Hepatocyte (in vitro differentiated cells): ENCODE data around the gene USP44. TPM values are rescaled to one million over a fixed set of nuclear protein-coding genes. Genes with fewer than 3 reads are reported as not detected.
"Not testable (repeated sequence)": the region's sequence is repeated elsewhere in the genome, so short reads cannot be mapped to it uniquely, and the experiment has no call there.

Experiments used
- DNase-seq: peaks from one replicate; pipeline ENCODE4 v3.0.0-alpha.2; 2016; ENCODE audit warnings: low spot score
- H2AFZ ChIP-seq: fragments of 200-600 bp; sonication (generic); 2 replicates; pipeline ENCODE4 v1.6.0; 2016; ENCODE audit warnings: antibody characterized with exemption, mild to moderate bottlenecking
- H3K27ac ChIP-seq: fragments of 200-600 bp; sonication (generic); 2 replicates; pipeline ENCODE4 v1.5.1; 2016; ENCODE audit warnings: mild to moderate bottlenecking
- H3K27me3 ChIP-seq: fragments of 200-600 bp; sonication (generic); 2 replicates; pipeline ENCODE4 v1.6.1; 2016
- H3K36me3 ChIP-seq: fragments of 200-600 bp; sonication (generic); replicated peaks from 2 replicates; pipeline ENCODE4 v1.5.1; 2016; ENCODE audit warnings: low read depth; ENCODE audit not compliant: insufficient read depth
- H3K4me1 ChIP-seq: fragments of 200-600 bp; sonication (generic); 2 replicates; pipeline ENCODE4 v1.5.1; 2016; ENCODE audit warnings: mild to moderate bottlenecking, moderate library complexity; ENCODE audit not compliant: insufficient read depth
- H3K4me2 ChIP-seq: fragments of 200-600 bp; sonication (generic); 2 replicates; pipeline ENCODE4 v1.6.0; 2016
- H3K4me3 ChIP-seq: fragments of 200-600 bp; sonication (generic); 2 replicates; pipeline ENCODE4 v1.5.1; 2016; ENCODE audit warnings: mild to moderate bottlenecking
- H3K79me2 ChIP-seq: fragments of 200-600 bp; sonication (generic); 2 replicates; pipeline ENCODE4 v1.6.0; 2017; ENCODE audit warnings: mild to moderate bottlenecking
- H3K9me2 ChIP-seq: fragments of 200-600 bp; sonication (generic); replicated peaks from 2 replicates; pipeline ENCODE4 v1.6.0; 2017; ENCODE audit warnings: mild to moderate bottlenecking; ENCODE audit not compliant: insufficient read depth
- H3K9me3 ChIP-seq: fragments of 200-600 bp; sonication (generic); 2 replicates; pipeline ENCODE4 v1.5.1; 2016; ENCODE audit warnings: low read depth, mild to moderate bottlenecking
- H4K20me1 ChIP-seq: fragments of 200-600 bp; sonication (generic); 2 replicates; pipeline ENCODE4 v1.6.0; 2016; ENCODE audit warnings: mild to moderate bottlenecking; ENCODE audit not compliant: insufficient read depth, poor library complexity, severe bottlenecking
- EZH2 ChIP-seq: fragments of 200-600 bp; sonication (generic); IDR thresholded peaks from 2 replicates; pipeline ENCODE4 v1.6.1; 2016; ENCODE audit warnings: antibody characterized with exemption, mild to moderate bottlenecking, borderline replicate concordance
- EZH2phosphoT487 ChIP-seq: fragments of 200-600 bp; sonication (generic); IDR thresholded peaks from one replicate; pipeline ENCODE4 v1.6.1; 2018; ENCODE audit warnings: antibody characterized with exemption, mild to moderate bottlenecking, low read depth, moderate library complexity; ENCODE audit not compliant: unreplicated experiment, severe bottlenecking
- whole genome bisulfite sequencing: methylation state at CpG from one replicate; pipeline ENCODE4 v1.1.6; 2016; ENCODE audit warnings: low lambda C conversion rate; ENCODE audit errors: missing lambda C conversion rate; 5-methylcytosine and 5-hydroxymethylcytosine counted together
- polyA plus RNA-seq: library from polyadenylated mRNA; unstranded; fragments of >200 nt; fragmentation: Nextera tagmentation; extraction: Ambion mirVana; gene quantifications from 2 replicates; pipeline ENCODE4 v1.2.1, GENCODE V29; 2016
- total RNA-seq: library from RNA; depleted of rRNA; stranded (reverse); fragments of >200 nt; gene quantifications from 2 replicates; pipeline ENCODE4 v1.2.3, GENCODE V29; 2014
- TF ChIP-seq, protein P1 (sequence below): fragments of 200-600 bp; sonication (generic); IDR thresholded peaks from 2 replicates; pipeline ENCODE4 v1.5.1; 2016; ENCODE audit warnings: antibody characterized with exemption, mild to moderate bottlenecking; ENCODE audit not compliant: poor library complexity

Gene USP44
- total and polyA plus RNA-seq, 2 experiments from 2014 or later = 0.80 TPM; not detected in 1

DNA sequence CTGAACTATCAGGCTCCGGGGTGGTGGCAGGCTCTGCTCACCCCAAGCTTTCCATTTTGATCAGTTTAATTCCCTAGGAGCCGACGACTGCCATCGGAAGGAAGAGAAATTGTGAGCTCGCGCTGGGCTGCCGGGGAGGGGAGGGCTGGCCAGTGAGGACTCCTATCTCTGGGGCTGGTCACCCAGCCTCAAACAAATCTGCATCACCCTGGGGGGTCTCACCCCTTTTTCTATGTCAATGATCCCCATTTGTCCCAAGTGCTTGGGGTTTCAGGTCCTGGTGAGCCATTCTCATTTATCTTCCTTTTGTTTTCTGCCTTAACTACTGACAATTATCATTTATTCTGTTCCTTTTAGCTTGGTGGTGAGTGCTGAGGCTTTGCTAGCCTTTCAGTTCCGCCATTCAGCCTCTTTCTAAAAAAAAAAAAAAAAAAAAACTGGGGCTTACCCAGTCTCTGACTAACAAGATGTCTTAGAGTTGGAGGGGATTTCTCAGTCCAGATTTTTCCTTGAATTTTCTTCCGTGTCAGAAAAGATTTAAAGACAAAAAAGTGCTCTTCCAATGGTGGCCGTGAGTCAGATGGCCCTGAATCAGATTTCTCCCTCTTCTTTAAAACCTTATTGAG, 22.8 kb upstream of the USP44 start:
- Histone ChIP-seq H3K79me2 (no peaks in the 10 kb centered on the region), H3K27ac (no peak overlapping the region), H3K4me2 (peak overlapping the region; percentile 49), H3K27me3 (peaks cover 7% of the 10 kb centered on the region), H2AFZ (peak overlapping the region; percentile 52), H3K4me3 (no peak overlapping the region), H3K4me1 (no peaks in the 10 kb centered on the region), H4K20me1 (no peaks in the 10 kb centered on the region), H3K36me3 (no peaks in the 10 kb centered on the region), H3K9me3 (no peaks in the 10 kb centered on the region), H3K9me2 (no peaks in the 10 kb centered on the region)
- TF ChIP-seq, protein P1, sequence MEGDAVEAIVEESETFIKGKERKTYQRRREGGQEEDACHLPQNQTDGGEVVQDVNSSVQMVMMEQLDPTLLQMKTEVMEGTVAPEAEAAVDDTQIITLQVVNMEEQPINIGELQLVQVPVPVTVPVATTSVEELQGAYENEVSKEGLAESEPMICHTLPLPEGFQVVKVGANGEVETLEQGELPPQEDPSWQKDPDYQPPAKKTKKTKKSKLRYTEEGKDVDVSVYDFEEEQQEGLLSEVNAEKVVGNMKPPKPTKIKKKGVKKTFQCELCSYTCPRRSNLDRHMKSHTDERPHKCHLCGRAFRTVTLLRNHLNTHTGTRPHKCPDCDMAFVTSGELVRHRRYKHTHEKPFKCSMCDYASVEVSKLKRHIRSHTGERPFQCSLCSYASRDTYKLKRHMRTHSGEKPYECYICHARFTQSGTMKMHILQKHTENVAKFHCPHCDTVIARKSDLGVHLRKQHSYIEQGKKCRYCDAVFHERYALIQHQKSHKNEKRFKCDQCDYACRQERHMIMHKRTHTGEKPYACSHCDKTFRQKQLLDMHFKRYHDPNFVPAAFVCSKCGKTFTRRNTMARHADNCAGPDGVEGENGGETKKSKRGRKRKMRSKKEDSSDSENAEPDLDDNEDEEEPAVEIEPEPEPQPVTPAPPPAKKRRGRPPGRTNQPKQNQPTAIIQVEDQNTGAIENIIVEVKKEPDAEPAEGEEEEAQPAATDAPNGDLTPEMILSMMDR = no peak
- TF ChIP-seq EZH2 (no peak), EZH2phosphoT487 (no peak)
- WGBS = 39% methylated on average over 10 of the region's 10 CpGs
- DNase-seq = no peak

DNA sequence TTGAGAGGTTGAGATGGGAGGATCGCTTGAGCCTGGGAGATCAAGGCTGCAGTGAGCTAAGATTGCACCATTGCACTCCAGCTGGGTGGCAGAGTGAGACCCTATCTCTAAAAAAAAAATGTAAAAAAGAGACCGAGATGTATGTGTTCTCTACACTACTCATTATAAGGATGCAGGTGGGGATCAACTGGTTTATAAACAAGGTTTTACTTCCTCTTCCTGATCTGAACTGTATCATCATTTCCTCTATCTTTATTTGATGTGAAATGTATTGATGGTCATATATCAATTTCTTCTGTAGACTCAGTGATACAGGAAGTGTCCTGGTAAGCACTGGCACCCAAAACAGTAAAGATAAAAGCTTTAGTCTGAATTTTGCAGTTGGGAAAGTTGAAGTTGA, 20.1 kb upstream of the USP44 start:
- WGBS = 94% methylated on average over 2 of the region's 2 CpGs

DNA sequence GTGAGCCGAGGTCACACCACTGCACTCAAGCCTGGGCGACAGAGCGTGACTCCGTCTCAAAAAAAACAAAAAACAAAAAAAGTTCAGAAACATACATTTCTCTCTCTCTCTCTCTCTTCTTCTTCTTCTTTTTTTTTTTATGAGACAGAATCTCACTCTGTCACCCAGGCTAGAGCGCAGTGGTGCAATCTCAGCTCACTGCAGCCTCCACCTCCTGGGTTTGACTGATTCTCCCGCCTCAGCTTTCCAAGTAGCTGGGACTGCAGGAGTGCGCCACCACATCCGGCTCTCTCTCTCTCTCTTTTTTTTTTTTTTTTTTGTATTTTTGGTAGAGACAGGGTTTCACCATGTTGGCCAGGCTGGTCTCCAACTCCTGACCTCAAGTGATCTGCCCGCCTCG, 16.8 kb upstream of the USP44 start:
- H3K9me2 ChIP-seq, H4K20me1 ChIP-seq, H2AFZ ChIP-seq, H3K9me3 ChIP-seq, H3K4me1 ChIP-seq, H3K4me3 ChIP-seq, DNase-seq, H3K4me2 ChIP-seq, H3K27ac ChIP-seq, H3K36me3 ChIP-seq, H3K27me3 ChIP-seq, H3K79me2 ChIP-seq: not testable (repeated sequence)
- WGBS = 90% methylated on average over 10 of the region's 10 CpGs

More for the DNA sequence above, 20.1 kb upstream of the USP44 start:
- Histone ChIP-seq H3K27me3 (peaks cover 7% of the 10 kb centered on the region), H3K9me2 (no peaks in the 10 kb centered on the region), H3K79me2 (no peaks in the 10 kb centered on the region), H4K20me1 (no peaks in the 10 kb centered on the region), H3K4me1 (no peaks in the 10 kb centered on the region), H3K27ac (no peak overlapping the region), H3K9me3 (no peaks in the 10 kb centered on the region), H3K36me3 (no peaks in the 10 kb centered on the region), H3K4me2 (no peak overlapping the region), H3K4me3 (no peak overlapping the region), H2AFZ (no peak overlapping the region)
- TF ChIP-seq EZH2 = no peak
- TF ChIP-seq, protein P1 = no peak
- no peak for TF ChIP-seq EZH2phosphoT487
- DNase-seq = no peak

DNA sequence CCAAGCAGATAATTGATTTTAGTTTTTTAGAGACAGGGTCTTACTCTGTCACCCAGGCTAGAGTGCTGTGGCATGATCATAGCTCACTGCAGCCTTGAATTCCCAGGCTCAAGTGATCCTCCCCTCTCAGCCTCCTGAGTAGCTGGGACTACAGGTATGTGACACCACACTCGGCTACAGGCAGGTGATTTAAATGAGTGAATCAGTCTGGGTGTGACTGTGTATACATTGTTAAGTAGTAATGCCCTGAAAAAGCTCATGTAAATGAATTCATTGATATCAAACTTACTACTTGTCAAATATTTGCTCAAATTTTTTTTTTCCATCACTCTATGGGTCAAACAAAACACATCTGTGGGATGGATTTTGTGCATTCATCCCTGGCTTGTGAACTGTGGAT, 6.3 kb upstream of the USP44 start:
- Histone ChIP-seq H4K20me1 (no peaks in the 10 kb centered on the region), H3K4me2 (no peak overlapping the region), H3K36me3 (no peaks in the 10 kb centered on the region), H3K9me2 (no peaks in the 10 kb centered on the region), H3K79me2 (no peaks in the 10 kb centered on the region), H2AFZ (no peak overlapping the region), H3K9me3 (no peaks in the 10 kb centered on the region), H3K4me3 (no peak overlapping the region), H3K27me3 (no peaks in the 10 kb centered on the region), H3K27ac (no peak overlapping the region), H3K4me1 (peaks cover 6% of the 10 kb centered on the region)
- TF ChIP-seq, protein P1 = no peak
- TF ChIP-seq EZH2phosphoT487 = no peak
- TF ChIP-seq EZH2 = no peak
- 46% methylated on average over 1 of the region's 1 CpG for WGBS
- no peak for DNase-seq
